Colonic mucosa (tissue), 4 donors: ENCODE measurements around the gene ABHD15. TPM values are rescaled to one million over a fixed set of nuclear protein-coding genes. Genes with fewer than 3 reads are reported as not detected.

Experiments
- DNase-seq: peaks from one replicate; pipeline ENCODE4 v3.0.0-alpha.2; 2020
- H3K27ac ChIP-seq: fragments of 200-600 bp; one replicate; pipeline ENCODE4 v1.8.0; 2021
- H3K27me3 ChIP-seq: fragments of 200-600 bp; one replicate; pipeline ENCODE4 v1.8.0; 2021
- H3K36me3 ChIP-seq: fragments of 200-600 bp; one replicate; pipeline ENCODE4 v1.8.0; 2021
- H3K4me1 ChIP-seq: fragments of 200-600 bp; one replicate; pipeline ENCODE4 v1.8.0; 2021; ENCODE audit warnings: mild to moderate bottlenecking
- H3K4me3 ChIP-seq: fragments of 200-600 bp; one replicate; pipeline ENCODE4 v1.8.0; 2021
- H3K9ac ChIP-seq, 2 donors: one replicate each; pipeline ENCODE4 v1.7.0; 2013; ENCODE audit warnings: control low read depth in 2 of 2, low read depth in 2 of 2, low read length in 2 of 2
- H3K9me3 ChIP-seq: fragments of 200-600 bp; one replicate; pipeline ENCODE4 v1.8.0; 2021
- intact Hi-C: fragments of 100-400 bp; cut with DNase I; formaldehyde crosslinking; loops from one replicate; pipeline ENCODE4 v1.14.1; 2022
- total RNA-seq, 2 donors: library from RNA; stranded (reverse); fragmentation: NEBNext Ultra II Directional in 1 of 2; extraction: Animal tissue kit (Norgen Biotek cat#: 25700) in 1 of 2; gene quantifications; one replicate each; pipeline ENCODE4 v1.2.1, GENCODE V29; 2021
- TF ChIP-seq, protein P1 (sequence below): fragments of 200-600 bp; IDR thresholded peaks from one replicate; pipeline ENCODE4 v1.8.0; 2022; ENCODE audit warnings: antibody characterized with exemption, mild to moderate bottlenecking
- donor health status: healthy.
- donor health status: DM: no; HTN: no; CAD: no.
- donor health status: DM: no; HTN: no; CAD: no.

Gene ABHD15
- total RNA-seq, 2 donors from 2014 or later: 17.2 to 20.7 TPM

DNA sequence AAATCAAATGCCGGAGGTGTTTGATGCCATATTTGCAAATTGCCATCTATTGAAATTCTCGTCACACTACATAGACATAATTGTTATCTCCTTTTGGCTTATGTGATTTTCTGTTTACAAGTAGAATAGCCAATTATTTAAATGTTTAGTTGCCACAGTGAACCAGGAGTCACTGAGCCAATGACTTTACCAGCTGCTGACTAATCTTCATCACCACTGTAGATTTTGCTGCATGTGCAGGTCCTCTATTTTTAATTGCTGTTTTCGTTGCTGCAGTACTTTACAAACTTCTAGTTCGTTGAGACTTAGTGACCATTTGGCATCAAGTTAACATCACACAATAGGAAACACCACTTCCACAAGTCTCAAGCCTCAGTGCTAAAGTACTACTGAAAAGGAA, 22.8 kb downstream of the ABHD15 start:
- H3K27ac ChIP-seq: no peak overlapping the region
- H3K4me1 ChIP-seq: no peaks in the 10 kb centered on the region
- H3K4me3 ChIP-seq: no peak overlapping the region
- intact Hi-C loops: no loop called here
- DNase-seq: no peak
- H3K9me3 ChIP-seq: no peaks in the 10 kb centered on the region
- TF ChIP-seq, protein P1, sequence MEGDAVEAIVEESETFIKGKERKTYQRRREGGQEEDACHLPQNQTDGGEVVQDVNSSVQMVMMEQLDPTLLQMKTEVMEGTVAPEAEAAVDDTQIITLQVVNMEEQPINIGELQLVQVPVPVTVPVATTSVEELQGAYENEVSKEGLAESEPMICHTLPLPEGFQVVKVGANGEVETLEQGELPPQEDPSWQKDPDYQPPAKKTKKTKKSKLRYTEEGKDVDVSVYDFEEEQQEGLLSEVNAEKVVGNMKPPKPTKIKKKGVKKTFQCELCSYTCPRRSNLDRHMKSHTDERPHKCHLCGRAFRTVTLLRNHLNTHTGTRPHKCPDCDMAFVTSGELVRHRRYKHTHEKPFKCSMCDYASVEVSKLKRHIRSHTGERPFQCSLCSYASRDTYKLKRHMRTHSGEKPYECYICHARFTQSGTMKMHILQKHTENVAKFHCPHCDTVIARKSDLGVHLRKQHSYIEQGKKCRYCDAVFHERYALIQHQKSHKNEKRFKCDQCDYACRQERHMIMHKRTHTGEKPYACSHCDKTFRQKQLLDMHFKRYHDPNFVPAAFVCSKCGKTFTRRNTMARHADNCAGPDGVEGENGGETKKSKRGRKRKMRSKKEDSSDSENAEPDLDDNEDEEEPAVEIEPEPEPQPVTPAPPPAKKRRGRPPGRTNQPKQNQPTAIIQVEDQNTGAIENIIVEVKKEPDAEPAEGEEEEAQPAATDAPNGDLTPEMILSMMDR: no peak
- no peak overlapping the region for H3K9ac ChIP-seq
- no peaks in the 10 kb centered on the region for H3K27me3 ChIP-seq
- H3K36me3 ChIP-seq: peaks cover 5% of the 10 kb centered on the region

DNA sequence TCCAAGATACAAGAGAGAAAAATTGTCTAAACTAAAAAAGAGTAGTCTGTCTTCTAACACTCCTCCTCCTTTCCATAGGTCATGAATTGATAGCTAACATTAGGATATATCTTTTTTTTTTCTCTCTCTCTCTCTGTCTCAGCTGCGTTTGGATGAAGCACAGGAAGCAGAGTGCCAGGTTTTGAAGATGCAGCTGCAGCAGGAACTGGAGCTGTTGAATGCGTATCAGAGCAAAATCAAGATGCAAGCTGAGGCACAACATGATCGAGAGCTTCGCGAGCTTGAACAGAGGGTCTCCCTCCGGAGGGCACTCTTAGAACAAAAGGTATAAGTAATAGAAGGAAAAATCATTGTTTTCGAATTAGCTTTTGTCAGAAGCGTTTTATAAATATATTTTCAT, 32.9 kb downstream of the ABHD15 start:
- TF ChIP-seq, protein P1: no peak
- Histone ChIP-seq H3K27ac (no peak overlapping the region), H3K9ac (no peak overlapping the region), H3K27me3 (no peaks in the 10 kb centered on the region), H3K36me3 (no peaks in the 10 kb centered on the region), H3K9me3 (no peaks in the 10 kb centered on the region), H3K4me3 (no peak overlapping the region), H3K4me1 (no peaks in the 10 kb centered on the region)
- no peak for DNase-seq
- intact Hi-C loops: no loop called here

DNA sequence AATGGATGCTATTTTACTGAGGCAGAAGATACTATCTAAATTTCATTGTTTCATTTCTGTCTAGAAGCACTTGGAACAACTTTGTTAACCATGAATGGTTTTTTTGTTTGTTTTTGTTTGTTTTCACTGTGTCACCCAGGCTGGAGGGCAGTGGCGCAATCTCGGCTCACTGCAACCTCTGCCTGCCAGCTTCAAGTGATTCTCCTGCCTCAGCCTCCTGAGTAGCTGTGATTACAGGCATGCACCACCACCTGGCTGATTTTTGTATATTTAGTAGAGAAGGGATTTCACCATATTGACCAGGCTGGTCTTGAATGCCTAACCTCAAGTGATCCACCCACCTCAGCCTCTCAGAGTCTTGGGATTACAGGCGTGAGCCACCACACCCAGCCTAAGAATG, 40.5 kb downstream of the ABHD15 start:
- intact Hi-C loops: no loop called here
- Histone ChIP-seq H3K4me3 (no peak overlapping the region), H3K27ac (no peak overlapping the region), H3K27me3 (no peaks in the 10 kb centered on the region), H3K4me1 (no peaks in the 10 kb centered on the region), H3K9ac (no peak overlapping the region), H3K36me3 (no peaks in the 10 kb centered on the region), H3K9me3 (no peaks in the 10 kb centered on the region)
- TF ChIP-seq, protein P1: no peak
- no peak for DNase-seq

DNA sequence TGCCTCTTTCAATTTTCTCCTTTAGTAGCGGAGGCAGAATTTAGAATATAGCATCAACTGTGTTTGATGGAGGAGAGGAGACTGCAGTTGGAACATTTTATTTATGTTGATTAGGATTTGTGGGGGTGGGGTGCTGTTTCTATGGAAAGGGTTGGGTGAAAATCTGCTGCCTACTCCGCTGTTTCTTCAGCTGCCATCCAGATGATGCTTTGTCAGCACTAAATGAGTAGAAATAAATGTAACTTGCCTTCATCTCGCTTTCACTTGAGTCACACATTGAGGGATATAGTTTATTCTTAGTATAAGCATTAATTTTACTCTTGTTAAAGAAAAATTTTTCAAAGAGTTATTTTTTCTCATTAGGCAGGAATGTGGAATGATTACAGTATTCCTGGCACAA, 42.1 kb downstream of the ABHD15 start:
- Histone ChIP-seq H3K36me3 (no peaks in the 10 kb centered on the region), H3K9me3 (no peaks in the 10 kb centered on the region), H3K27ac (no peak overlapping the region), H3K4me1 (no peaks in the 10 kb centered on the region), H3K27me3 (no peaks in the 10 kb centered on the region), H3K9ac (no peak overlapping the region), H3K4me3 (no peak overlapping the region)
- TF ChIP-seq, protein P1: no peak
- intact Hi-C loops: no loop called here
- DNase-seq: no peak

DNA sequence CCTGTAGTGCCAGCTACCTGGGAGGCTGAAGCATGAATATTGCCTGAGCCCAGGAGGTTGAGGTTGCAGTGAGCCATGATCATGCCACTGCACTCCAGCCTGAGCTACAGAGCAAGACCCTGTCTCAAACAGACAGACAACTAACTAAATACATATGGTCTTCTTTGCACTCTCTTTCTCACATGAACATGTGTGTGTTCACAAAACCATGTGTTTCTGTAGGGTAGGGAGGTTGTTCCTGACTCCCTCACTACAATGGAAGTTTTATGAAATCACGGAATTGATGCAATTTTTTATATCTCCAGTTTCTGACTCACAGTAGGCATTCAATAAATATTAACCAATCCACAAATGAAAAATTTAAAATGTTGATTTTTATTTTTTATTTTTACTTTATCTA, 48.5 kb downstream of the ABHD15 start:
- peaks cover 8% of the 10 kb centered on the region for H3K36me3 ChIP-seq
- intact Hi-C loops: no loop called here
- no peaks in the 10 kb centered on the region for H3K9me3 ChIP-seq
- H3K9ac ChIP-seq: no peak overlapping the region
- H3K27me3 ChIP-seq: no peaks in the 10 kb centered on the region
- no peaks in the 10 kb centered on the region for H3K4me1 ChIP-seq
- H3K27ac ChIP-seq: no peak overlapping the region
- TF ChIP-seq, protein P1: no peak
- no peak for DNase-seq
- no peak overlapping the region for H3K4me3 ChIP-seq

DNA sequence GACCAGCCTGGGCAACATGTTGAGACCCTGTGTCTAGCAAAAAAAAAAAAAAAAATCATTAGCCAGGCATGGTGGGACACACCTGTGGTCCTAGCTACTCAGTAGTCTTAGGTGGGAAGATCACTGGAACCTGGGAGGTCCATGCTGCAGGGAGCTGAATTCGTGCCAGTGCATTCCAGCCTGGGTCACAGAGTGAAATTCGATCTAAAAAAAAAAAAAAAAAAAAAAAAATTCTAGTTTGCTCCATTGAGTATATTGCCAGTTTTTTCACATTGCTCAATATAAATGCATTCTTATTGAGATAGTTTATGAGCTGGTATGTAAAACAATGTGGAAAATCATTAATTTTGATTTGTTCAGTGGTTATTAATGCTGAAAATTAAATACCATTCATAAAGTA, 52.0 kb downstream of the ABHD15 start:
- H3K4me3 ChIP-seq: no peak overlapping the region
- no peak for DNase-seq
- intact Hi-C loops: no loop called here
- no peaks in the 10 kb centered on the region for H3K27me3 ChIP-seq
- no peaks in the 10 kb centered on the region for H3K4me1 ChIP-seq
- H3K36me3 ChIP-seq: peaks cover 8% of the 10 kb centered on the region
- no peaks in the 10 kb centered on the region for H3K9me3 ChIP-seq
- H3K9ac ChIP-seq: no peak overlapping the region
- H3K27ac ChIP-seq: no peak overlapping the region
- TF ChIP-seq, protein P1: no peak
